Testis (tissue), 2 donors: Measurements from ENCODE around the gene ZNF419.

ENCODE experiments used
- CTCF ChIP-seq, 3 experiments: fragments of 450-650 bp in 2 of 3; fragments of 200-600 bp in 1 of 3; sonication (generic) in 1 of 3; IDR thresholded peaks; one replicate each; pipeline ENCODE4 v1.5.1; 2016 to 2019; ENCODE audit warnings: antibody characterized with exemption in 3 of 3, mild to moderate bottlenecking in 2 of 3, moderate library complexity in 1 of 3
- POLR2A ChIP-seq: fragments of 450-650 bp; IDR thresholded peaks from one replicate; pipeline ENCODE4 v1.6.1; 2017; ENCODE audit warnings: antibody characterized with exemption, mild to moderate bottlenecking, moderate library complexity

GRCh38 chr19:57537953-57538547 lies 50.5 kb downstream of the ZNF419 start:
- TF ChIP-seq POLR2A (no peak), CTCF (IDR thresholded peaks at IDR 0.05) (no peak)
